Right ventricle myocardium inferior (tissue), 1 donor: ENCODE results near the gene MRAP. TPM values are rescaled to one million over a fixed set of nuclear protein-coding genes. Genes with fewer than 3 reads are reported as not detected.

ENCODE experiments used
- ATAC-seq: fragments of 200-7000 bp; cut with Tn5 transposase; one replicate; pipeline ENCODE4 v1.9.1; 2020; ENCODE audit warnings: mild to moderate bottlenecking, moderate library complexity
- DNase-seq: peaks from one replicate; pipeline ENCODE4 v3.0.0; 2021; ENCODE audit errors: missing footprints
- intact Hi-C: fragments of 100-400 bp; cut with DNase I; formaldehyde crosslinking; loops from one replicate; pipeline ENCODE4 v1.11.0; 2022
- total RNA-seq: library from RNA; stranded (reverse); fragmentation: NEBNext Ultra II Directional; extraction: Animal tissue kit (Norgen Biotek cat#: 25700); gene quantifications from one replicate; pipeline ENCODE4 v1.2.1, GENCODE V29; 2021
- donor health status: DM: no; HTN: yes; CAD: no; lungs with severe emphysema.

MRAP gene
- total RNA-seq, 1 donor from 2014 or later = 1.4 TPM

DNA sequence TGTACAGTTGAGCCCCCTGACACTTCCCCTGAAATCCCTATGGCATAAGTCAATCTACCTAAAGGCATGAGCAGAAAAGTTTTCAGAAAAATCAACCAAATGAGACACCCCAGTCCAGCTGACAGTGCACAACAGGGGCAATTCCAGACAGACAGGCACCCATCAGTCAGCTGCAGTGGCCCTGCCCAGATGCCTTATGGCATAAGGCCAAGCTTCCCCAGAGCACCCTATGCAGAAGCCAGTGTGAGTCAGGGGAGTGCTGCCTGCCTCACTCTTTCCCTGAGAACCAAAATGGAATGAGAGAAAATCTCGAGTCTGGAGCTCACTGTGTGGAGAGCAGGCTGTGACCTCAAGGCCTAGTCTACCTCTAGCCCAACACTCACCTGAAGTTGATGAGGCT is 38.1 kb downstream of the MRAP start:
- intact Hi-C loops = no loop called here
- ATAC-seq = no peak

DNA sequence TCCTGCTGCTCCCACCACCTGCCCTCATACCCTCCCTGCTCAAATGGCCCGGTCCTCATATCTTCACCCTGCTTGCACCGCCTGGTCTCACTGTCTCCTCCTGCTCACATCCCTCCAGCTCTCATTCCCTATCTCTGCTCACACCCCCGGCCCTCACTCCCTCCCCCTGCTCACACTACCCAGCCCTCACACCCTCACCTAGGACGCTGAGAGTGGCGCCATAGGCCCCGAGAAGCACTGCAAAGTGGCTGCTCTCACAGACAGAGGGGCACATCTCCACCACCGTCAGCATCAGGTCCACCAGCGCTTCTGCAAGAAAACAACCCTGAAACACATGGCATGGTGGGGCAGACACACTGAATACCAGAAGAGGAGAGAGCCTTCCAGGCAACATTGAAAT is 38.6 kb downstream of the MRAP start:
- ATAC-seq (no peak), DNase-seq (no peak)
- intact Hi-C loops = no loop called here

More for the DNA sequence above, 38.1 kb downstream of the MRAP start:
- DNase-seq = no peak

DNA sequence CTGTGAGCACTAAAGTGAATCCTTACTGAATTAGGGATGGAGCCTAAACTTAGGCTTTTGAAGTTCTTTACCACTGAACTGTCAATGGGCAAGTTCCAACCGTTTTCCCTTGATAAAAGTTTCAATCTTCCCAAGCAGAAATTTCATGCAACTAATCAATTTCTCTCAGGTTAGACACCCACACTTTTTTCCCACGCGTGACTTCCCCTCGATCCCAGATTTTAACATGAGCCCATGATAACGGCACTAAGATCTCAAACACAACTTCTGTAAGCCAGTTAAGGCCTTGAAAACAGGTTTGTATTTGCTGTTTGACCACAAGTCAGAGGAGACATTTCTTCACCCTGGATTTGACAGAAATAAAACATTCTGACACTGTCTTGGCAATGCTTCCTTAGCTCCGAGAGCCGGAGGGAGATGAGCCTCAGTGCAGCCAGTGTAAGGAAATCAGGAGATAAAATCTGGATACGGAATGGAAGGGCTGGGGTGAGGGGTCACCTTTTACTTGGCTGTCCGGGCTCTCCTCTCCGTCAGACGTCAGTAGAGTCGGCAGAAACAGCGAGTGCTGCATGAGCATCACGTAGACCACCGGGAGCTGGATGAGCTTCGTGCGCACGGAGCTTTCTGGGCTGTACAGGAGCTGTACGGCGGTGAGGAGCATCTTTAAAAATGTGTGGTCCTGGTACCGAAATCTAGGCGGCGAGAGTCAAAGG is 39.7 kb downstream of the MRAP start:
- intact Hi-C loops = no loop called here
- no peak for DNase-seq
- ATAC-seq = no peak

DNA sequence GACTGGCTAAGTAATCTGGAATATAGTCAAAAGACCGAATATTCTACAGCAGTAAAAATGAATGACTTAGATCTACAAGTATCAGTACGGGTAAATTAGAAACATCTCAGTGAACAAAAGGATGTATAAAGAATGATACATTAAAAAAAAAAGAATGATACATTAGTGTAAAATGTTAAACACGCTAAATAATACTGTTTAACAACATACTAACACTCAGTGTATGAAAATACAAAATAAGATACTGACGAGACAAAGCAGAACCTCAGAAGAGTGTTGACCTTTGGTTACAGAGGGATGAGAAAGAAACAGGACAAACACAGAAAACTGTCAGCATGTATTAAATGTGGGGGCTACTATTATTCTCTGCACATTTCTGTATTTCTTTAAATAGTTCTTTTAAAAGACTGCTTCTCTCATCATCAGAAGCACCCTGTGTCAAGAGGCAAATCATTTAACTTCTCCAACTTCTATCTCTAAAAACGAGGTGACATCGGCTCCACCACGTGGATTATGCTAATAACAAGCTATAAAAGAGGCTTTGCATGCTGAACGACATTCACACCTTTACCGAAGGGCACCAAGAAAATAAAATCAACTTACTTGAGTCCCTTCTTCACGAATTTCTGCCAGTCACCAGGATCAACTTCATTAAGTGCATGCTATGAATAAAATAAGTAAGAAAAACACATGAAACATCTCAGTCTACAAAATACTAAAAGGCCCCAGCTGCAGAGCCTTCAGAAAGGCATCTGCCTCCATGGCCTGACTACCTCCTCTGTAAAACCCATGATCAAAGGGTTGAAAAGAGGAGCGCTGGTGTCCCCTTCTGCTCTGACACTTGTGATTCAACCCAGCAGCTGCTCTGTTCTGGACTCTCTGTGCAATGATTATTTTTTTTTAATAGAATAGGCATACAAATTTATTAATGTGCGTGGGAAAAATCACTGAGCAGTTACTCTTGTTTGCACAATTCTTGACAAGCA is 42.5 kb downstream of the MRAP start:
- no peak for ATAC-seq
- intact Hi-C loops = no loop called here
- no peak for DNase-seq

DNA sequence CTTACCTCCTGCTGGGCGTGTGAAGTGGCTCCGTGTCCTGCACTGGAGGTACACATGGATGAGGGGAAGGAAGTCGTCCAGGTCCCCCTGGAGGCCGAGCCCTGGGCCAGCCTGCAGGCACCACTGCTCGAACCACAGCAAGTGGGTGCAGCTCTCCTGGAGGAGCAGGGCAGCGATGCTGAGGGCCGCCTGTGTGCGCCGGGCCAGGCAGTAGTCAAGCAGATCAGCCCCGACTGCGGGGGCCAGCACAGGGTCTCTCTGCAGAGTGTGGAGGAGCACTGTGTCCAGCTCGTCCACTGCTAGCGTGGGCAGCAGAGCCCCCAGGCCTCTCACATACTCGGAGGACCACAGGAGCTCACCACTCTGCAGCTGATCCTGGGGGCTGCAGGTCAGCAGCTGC is 48.3 kb downstream of the MRAP start:
- ATAC-seq = no peak
- DNase-seq = no peak

DNA sequence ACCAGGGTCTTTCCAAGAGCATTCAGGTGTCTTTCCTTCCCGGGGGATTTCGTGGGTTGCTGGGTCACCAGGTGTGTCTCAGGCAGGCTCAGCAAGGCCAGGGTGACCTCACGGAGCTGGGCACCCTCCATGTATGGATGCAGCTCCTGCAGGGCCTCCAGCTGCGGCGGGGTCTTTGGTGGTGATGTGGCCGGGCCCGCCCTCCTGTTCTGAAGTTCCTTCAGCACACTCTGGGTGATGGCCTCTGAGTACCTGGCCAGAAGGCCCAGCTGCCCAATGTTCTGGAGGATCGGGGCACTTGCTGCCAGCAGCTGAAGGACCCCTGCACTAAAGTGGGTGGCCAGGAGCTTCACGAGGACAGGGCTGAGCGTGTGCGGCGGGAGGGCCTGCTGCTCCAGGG is 48.7 kb downstream of the MRAP start:
- ATAC-seq (no peak), DNase-seq (no peak)
- intact Hi-C loops = no loop called here

More for the DNA sequence above, 48.3 kb downstream of the MRAP start:
- intact Hi-C loops = no loop called here

DNA sequence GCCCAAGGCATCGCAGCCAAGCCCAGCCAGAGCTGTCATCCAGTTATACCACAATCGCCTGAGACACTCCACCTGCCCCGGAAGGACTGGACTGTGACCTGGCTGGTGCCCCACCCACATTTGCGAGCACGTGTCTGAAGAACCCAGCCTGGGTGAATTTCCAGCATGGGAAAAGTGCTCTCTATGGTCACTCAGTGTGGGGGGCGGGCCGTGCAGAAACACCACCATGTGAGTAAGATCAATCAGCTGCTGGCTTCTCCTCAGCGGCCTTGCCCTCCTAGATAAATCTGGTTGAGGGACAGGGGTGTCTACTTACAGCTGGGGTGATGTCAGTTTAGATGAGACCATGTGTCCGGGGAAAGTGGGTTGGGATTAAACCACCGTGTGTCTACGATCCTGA is 49.3 kb downstream of the MRAP start:
- intact Hi-C loops = no loop called here
- no peak for ATAC-seq
- DNase-seq = no peak

DNA sequence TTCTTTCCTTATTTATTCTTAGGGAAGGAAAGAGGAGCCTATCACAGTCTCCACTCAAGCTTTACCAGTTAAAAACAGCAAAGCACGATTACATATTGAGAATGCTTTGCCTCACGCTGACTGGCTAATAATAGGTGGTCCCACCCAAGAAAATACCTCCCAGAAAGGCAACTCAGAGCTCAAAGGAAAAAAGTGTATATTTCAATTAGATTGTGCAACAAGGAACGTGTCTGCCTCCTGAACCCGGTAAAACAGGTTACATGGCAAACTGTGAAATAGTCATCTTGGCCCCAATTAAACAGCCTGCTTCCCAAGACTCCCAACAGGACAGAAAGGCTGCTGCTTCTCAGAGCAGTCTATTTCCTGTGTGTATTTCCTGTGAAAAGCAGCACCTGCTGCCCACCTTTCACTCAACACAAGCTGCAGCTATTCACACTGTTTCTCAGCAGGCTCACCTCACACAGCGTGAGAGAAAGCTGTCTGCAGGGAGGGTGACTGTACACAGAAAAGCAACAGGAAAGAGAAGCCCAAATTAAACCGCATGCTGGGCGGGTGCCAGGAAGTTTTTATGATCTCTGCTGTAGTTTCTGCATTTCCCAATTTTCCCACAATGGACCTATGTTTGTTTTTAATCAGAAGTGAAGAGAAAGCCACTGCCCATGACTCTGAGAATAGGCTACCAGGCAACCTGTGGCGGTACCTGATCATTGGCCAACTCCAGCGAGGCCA is 50.1 kb downstream of the MRAP start:
- DNase-seq (no peak), ATAC-seq (no peak)
- intact Hi-C loops = no loop called here

DNA sequence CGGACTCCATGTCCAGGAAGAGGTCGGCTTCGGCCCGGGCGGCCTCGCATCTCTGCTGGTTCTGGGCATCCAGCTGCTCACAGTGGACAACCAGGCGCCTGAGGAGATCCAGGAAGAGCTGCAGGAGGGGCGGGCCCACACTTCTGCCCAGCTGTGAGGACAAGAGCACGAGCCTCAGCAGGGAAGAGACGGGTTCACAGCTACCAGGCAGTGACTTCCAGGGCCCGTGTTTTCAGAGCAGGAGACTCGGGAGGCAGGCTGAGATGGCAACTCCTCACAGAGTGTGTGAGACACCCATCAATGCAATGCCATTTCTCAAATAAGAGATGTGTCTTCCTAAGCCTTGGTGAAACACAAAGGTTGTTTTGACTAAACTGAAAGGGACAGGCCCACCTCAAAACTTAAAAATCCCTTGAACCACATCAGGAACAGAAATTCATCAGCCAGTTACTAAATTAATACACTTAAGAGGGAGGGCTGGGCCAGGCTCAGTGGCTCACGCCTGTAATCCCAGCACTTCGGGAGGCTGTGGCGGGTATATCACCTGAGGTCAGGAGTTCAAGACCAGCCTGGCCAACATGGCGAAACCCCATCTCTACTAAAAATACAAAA is 50.8 kb downstream of the MRAP start:
- intact Hi-C loops = no loop called here
- DNase-seq (no peak), ATAC-seq (no peak)

DNA sequence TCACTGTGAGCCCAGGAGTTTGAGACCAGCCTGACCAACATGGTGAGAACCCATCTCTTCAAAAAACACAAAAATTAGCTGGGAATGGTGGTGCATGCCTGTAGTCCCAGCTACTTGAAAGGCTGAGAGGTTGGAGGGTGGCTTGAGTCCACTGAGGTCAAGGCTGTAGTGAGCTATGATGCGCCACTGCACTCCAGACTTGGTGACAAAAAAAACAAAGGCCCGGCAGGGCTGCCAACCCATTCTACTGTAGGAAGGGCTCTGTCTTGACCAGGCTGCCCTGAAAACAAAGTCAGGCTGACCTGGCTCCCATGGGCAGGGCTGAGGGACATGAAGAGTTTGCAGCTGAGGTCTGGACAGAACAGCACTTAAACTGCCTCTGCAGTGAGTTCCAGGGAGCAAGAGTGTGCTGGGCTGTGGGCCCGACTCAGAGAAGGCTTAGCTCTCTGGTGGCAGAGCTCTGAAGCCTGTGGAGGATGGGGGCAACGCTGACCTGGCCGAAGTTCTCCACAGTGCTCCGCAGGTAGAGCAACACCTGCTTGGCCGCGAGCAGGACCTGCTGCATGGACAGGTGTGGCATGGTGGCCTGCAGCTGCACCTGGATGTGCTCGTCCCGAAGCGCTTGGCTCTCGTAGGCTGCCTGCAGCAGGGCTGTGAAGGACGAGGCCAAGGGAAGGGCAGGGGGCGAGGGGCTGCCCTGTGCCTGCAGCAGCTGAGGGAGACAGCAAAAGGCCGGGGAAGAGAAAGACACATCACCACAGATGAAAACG is 51.7 kb downstream of the MRAP start:
- DNase-seq = no peak
- intact Hi-C loops = no loop called here
- ATAC-seq = no peak

DNA sequence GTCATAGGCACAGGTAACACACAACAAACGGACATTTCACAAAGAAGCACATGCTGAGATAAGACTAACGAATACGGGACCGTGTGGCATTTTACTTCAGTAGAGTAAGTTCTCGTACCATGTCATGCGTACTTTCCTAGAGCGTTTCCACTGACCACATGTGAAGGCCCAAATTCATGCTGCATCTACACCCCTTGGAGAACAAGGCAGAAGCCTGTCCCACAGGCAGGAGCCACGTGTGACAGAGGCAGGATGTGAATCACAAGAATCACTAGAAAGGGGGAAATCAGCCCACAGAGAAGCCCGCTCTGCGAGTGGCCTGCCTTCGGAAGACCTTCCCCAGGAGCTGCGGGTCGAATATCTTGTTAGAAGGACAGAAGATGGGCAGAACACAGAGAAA is 52.3 kb downstream of the MRAP start:
- DNase-seq (no peak), ATAC-seq (no peak)
- intact Hi-C loops = no loop called here

DNA sequence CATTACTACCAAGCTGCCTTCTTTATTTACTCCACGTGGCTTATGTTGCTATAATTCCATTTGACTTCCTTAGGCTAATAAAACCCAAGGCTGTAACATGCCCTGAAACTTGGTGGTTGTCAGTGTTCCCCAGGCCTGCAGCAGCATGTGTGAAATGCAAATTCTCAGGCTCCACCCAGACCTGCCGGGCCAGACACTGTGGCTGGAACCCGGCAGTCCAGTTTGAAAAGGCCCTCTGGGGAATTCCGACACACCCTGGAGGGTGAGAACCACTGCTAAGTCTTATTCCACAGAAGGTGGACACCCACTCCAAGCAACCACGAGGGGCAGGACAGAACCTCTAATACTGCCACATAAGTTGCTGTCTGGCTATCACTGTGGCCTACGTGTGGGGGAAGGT is 52.8 kb downstream of the MRAP start:
- no peak for DNase-seq
- ATAC-seq = no peak
- intact Hi-C loops = no loop called here

DNA sequence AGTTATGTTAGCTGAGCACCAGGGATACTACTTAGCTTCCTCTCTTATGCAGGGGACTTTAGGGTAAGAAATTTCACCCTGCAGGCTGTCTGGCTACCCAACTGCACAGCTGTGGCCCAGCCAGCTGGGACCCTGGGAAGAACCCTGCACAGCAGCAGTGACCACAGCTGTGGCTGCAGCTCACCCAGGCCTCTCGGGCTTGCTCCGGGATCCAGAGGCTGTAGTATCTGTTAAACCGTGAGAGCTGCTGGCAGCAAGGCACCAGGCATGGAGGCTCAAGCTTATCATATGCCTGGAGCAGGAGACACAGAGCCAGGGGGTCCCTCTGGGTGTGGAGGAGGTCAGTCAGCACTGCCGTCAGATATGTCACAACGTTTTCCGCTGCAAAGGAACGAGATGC is 53.9 kb downstream of the MRAP start:
- intact Hi-C loops = no loop called here
- ATAC-seq (no peak), DNase-seq (no peak)

DNA sequence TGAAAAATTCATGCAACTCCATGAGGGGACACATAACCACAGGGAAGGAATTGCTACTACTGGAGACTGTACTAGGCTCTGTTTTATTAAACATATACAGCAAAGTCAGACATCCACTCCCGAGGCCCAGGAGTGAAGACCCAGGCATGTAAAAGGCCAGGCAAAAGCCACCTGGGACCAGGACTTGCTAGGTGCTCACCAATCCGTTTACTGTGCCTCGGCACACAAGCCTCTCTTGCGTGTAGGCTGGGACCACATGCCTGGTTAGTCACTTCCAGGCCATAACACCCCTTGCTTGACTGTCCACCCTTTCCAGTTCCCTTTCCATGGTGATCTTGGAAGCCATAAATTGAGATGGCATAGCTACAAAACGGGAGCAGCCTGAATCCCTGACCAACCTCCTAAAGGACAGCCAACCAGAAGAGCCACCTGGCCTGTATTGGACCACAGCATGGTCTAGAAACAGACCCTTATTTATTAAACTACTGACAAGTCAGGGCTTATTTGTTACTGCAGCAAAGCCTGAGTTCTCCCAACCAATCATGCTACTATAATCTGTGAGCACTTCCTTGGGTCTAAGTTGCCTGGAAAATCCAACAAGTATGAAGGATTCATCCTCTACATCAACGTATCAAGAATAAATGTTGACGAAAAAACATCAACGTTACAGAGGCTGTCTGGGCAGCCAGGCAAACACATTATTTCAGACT is 54.5 kb downstream of the MRAP start:
- no peak for ATAC-seq
- DNase-seq = no peak
- intact Hi-C loops = no loop called here

DNA sequence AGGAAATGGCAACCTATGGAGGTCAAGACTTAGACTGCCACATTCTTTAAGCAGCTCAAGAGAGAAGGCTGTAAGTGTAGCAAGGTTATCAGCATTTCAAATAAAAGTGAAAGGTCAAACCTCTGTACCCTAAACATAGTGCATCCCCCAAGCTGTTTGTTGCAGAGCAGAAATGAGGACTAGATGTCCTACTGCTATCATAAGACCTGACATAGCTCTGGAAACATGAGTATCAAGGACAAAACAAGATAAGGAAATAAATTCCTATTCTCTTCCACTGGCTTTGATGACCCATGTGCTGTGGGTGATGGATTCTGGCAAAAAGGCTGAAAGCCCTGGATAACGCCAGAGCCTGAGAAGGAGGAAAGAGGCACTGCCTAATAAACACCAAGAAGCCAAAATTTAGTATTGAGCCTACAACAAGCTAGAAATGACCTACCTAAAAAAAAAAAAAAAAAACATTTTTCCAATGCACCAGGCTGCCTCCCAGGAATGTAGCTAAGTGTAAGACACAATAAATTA is 58.3 kb downstream of the MRAP start:
- ATAC-seq (peak; percentile 69), DNase-seq (no peak)
- intact Hi-C loops = no loop called here

DNA sequence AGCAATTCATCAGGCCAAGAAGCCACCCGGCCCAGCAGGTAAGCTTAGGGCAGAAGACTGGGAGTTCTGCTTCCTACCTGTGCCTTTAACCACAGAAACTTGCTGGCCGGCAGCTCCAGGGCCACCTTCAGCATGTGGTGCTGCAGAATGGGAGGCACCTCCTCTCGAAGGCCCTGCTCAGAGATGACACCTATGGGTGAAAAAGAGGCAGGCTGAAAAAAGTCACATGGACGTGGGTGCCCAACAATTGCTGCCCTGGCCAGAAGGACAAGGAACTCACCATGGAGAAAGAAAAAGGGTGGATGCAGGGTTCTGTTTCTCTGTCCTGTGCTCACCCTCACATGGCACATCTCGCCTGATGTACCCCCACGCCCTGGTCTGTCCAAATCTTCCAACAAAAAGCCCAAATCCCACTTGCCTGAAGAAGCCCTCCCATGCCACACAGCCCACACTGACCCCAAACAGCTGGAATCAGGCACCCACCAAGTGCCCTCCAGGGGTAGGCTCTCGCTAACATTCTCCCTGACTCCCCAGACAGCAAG is 61.1 kb downstream of the MRAP start:
- no peak for DNase-seq
- ATAC-seq = no peak
- intact Hi-C loops = no loop called here

DNA sequence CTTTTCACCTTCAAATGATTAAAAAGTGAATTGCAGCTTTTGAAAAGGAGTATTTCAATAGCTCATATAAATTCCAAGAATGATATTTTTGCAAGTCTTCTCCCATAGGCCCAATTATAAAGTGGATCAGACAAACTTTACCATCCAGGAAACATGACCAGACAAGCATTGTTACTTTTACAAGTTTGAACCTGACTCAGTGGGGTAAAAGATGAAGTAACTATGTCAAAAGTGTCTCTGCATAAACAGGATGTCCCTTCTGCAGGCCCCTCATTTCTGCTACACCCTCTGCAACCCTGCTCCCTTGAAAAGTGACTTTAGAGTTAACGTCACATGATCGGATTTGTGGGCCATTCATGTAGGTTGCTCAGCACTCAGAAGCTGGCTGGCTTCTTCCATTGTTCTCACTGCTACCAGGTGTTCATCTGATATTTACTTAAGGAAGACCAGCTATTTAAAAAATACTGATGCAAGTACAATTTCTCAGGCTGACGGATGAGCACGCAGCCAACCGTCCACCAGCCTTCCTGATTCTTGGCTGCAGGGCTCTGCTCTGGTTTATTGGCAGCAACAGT is 61.8 kb downstream of the MRAP start:
- intact Hi-C loops = no loop called here
- ATAC-seq (no peak), DNase-seq (no peak)
